ENCODE measurements around the gene SPATA25.
"Not testable (repeated sequence)": the region's sequence is repeated elsewhere in the genome, so short reads cannot be mapped to it uniquely, and the experiment has no call there.

The SPATA25 gene

DNA sequence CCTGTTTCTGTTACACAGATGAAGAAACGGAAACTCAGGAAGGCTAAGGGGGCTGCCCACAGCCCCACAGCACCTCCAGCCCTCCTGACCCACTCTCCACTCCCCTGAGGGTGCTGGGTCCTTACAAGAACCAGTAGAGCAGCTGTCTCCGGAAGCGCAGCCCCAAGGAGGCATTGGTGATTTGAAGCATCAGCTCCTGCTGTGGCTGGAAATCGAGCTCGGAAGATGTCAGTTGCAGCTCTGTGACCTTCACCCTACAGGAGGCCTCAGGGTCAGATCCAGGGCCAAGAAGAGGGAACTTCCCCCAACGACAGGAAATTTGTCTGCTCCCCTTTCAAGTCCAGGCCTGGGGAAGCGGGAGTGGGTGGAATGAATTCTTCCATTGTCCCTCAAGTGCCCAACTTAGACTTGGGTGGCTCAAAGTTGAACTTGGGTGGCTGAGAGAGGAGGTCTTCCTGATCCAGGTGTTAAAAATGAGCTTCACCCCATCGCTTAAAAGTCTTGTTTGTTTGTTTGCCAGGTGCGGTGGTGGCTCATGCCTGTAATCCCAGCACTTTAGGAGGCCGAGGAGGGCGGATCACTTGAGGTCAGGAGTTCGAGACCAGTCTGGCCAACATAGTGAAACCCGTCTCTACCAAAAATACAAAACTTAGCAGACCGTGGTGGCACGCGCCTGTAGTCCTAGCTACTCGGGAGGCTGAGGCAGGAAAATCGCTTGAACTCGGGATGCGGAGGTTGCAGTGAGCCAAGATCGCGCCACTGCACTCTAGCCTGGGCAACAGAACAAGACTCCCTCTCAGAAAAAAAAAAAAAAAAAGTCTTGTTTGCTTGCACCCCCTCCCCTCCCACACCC is 22.6 kb upstream of the SPATA25 start:
- H2AFZ ChIP-seq (ENCODE audit: low read depth, low read length) = no peak overlapping the region
- no peaks in the 10 kb centered on the region for H3K27me3 ChIP-seq (ENCODE audit: insufficient read depth, low read length)
- H3K9me3 ChIP-seq (ENCODE audit: low read length) = no peaks in the 10 kb centered on the region
- H3K4me1 ChIP-seq (ENCODE audit: insufficient read depth, low read length) = peaks cover 21% of the 10 kb centered on the region
- H3K36me3 ChIP-seq (ENCODE audit: insufficient read depth, low read length) = peaks cover 41% of the 10 kb centered on the region
- H3K4me3 ChIP-seq (ENCODE audit: low read length) = peak overlapping the region; percentile 60

DNA sequence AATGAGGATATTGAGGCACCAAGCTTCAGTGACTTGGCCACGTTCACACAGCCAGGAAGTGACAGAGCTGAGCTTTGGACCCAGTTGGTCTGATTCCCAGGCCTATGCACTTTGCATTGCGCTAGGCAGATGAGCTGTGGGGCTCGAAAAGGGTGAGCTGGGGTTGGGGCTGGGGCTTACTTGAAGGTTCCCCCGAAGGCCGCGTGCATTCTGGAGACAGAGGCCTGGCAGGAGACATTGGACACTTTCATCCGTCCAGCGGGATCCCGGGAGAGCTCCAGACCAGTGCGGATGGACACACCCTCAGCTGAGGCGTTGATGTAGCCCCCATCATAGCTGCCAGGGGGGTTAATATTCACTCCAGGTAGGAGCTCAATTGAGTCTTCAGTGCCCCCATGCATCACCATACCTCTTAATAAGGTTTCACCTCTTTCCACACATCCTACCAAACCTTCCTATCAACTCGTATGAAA is 21.9 kb upstream of the SPATA25 start:
- Histone ChIP-seq H3K4me1 (ENCODE audit: insufficient read depth, low read length) (peaks cover 21% of the 10 kb centered on the region), H3K27me3 (ENCODE audit: insufficient read depth, low read length) (no peaks in the 10 kb centered on the region), H2AFZ (ENCODE audit: low read depth, low read length) (no peak overlapping the region), H3K36me3 (ENCODE audit: insufficient read depth, low read length) (peaks cover 47% of the 10 kb centered on the region), H3K9me3 (ENCODE audit: low read length) (no peaks in the 10 kb centered on the region), H3K4me3 (ENCODE audit: low read length) (no peak overlapping the region)

DNA sequence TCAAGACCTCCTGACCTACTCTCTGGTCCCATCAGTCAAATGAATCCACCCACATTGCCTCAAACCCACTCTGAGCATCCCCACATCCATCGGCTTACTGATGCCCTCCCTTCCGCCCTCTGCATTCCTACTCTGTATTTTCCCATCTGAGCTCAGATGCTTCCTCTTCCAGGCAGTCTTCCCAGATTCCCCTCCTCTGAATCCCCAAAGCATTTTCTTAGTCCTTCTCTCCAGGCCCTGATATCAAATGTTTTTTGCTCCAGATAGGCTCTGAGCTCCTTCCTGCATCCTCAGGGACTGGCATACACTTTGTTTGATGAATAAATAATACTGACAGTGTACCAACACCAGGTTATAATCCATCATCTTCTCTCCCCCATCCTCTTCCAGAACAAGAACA is 20.7 kb upstream of the SPATA25 start:
- H3K36me3 ChIP-seq (ENCODE audit: insufficient read depth, low read length) = peaks cover 60% of the 10 kb centered on the region

DNA sequence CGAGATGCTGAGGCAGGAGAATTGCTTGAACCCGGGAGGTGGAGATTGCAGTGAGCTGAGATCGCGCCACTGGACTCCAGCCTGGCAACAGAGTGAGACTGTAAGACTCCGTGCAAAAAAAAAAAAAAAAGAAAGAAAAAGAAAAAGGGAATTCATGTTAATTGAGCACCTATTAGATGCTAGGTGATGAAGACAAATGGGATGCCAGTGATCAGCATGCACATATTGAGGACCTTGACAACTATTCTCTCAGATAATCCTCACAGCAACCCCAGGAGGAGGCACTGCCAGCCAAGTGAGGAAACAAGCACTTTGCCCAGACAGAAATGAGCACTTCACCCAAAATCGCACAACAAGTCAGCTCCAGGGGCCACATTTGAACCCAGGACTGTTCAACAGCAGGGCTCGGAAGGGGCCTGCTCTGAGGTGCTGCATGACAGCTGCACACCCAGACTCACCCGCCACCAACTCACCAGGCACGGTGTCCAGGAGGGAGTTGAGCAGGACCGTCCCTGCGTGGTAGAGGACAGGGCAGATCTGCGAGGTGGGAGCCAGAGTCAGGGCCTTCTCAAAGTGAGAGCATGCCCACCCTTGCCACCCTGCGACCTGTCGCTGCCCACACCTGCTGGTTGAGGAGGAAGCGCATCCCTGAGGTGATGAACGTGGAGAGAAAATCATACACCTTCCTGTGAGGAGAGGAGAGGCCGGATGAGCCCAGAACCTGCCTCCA is 20.0 kb upstream of the SPATA25 start:
- Histone ChIP-seq H3K9me3 (ENCODE audit: low read length) (no peaks in the 10 kb centered on the region), H3K36me3 (ENCODE audit: insufficient read depth, low read length) (peaks cover 66% of the 10 kb centered on the region), H3K4me3 (ENCODE audit: low read length) (no peak overlapping the region), H3K4me1 (ENCODE audit: insufficient read depth, low read length) (peaks cover 19% of the 10 kb centered on the region), H2AFZ (ENCODE audit: low read depth, low read length) (no peak overlapping the region), H3K27me3 (ENCODE audit: insufficient read depth, low read length) (no peaks in the 10 kb centered on the region)

More for the DNA sequence above, 20.7 kb upstream of the SPATA25 start:
- Histone ChIP-seq H3K27me3 (ENCODE audit: insufficient read depth, low read length) (no peaks in the 10 kb centered on the region), H3K9me3 (ENCODE audit: low read length) (no peaks in the 10 kb centered on the region), H3K4me1 (ENCODE audit: insufficient read depth, low read length) (peaks cover 21% of the 10 kb centered on the region), H3K4me3 (ENCODE audit: low read length) (no peak overlapping the region), H2AFZ (ENCODE audit: low read depth, low read length) (no peak overlapping the region)

DNA sequence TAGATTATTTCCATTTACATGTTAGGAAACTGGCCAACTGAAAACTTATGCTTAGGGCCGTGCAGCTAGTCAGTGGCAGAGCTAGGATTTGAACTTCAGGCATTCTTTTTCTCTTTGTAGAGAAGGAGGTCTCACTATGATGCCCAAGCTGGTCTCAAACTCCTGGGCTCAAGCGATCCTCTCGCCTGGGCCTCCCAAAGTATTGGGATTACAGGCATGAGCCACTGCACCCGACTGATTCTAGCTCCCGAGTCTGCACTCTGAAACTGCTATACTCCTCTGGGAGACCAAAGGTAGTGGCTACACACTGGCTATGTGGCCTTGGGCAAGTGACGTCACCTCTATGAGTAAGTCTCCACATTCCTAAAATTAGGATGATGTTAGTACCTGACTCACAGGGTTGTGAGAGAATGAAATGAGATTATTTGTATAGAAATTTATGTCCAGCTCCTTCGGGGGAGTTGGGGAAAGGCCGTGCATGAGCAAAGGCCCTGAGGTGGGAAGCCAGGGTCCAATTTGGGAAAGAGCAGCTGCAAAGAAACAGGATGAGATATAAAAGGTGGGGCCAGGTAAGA is 18.2 kb upstream of the SPATA25 start:
- peaks cover 76% of the 10 kb centered on the region for H3K36me3 ChIP-seq (ENCODE audit: insufficient read depth, low read length)
- no peaks in the 10 kb centered on the region for H3K9me3 ChIP-seq (ENCODE audit: low read length)
- H3K27me3 ChIP-seq (ENCODE audit: insufficient read depth, low read length) = no peaks in the 10 kb centered on the region
- H3K4me1 ChIP-seq (ENCODE audit: insufficient read depth, low read length) = peaks cover 11% of the 10 kb centered on the region
- H3K4me3 ChIP-seq (ENCODE audit: low read length) = no peak overlapping the region
- no peak overlapping the region for H2AFZ ChIP-seq (ENCODE audit: low read depth, low read length)

DNA sequence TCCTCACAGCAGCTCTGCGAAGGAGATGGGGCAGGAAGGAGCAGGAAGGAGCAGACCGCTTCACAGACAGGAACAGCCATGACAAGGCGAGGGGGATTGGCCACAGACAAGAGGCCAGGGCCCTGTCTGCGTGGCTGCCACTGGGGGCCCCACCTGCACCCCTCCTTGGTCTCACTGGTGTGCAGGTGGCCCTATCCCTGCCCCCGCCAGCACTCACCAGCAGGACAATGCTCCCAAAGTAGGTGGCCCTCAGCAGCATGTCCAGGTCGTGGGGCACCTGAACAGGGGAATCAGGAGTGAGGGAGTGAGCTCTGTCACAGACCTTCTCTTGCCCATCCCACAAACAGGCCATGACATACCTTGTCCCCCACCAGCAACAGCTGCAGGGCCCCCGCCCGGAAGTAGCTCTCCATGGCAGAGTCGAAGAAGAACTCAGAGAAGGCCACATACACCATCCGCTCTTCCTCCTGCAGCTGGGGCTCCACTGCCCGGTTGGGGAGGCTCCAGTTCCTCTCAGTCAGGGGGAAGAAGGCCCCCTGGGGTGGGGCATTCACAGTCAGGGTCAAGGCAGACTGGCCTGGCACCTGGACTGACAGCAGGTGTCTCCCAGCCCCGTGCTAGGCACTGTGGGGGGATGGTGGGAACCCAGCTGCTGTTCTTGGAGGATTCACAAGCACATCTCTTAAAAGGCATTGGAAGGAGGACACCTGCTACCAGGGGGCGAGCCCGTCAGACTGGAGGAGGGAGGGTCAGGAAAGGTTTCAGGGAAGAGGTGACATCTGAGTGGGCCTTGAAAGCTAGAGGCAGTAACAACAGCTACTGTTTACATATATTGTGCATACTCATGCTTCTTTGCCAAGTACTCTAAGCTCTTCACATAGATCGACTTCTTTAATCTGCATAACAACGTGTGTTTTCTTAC is 17.4 kb upstream of the SPATA25 start:
- Histone ChIP-seq H3K36me3 (ENCODE audit: insufficient read depth, low read length) (peaks cover 75% of the 10 kb centered on the region), H3K9me3 (ENCODE audit: low read length) (no peaks in the 10 kb centered on the region)

DNA sequence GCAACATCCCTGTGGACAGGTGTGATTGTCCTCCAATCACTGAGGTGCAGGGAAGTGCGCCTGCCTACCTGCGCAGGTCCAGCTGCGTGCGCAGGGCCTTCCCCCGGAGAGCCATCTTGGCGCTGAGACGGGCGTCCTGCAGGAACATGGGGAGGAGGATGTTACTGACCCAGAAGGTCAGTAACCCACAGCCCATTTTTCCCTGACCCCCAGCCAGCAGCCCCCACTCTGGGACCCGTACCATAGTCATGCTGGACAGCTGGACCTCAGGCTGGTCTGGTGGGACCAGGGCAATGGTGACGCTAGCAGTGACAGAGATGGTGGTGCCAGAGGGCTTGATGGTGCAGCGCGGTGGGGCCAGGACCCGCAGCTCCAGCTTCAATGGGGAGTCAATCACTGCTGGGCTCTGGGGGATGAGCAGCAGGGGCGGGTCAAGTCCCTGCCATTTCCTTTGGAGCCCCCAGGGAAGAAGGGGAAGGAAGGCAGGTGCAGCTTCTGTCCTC is 14.8 kb upstream of the SPATA25 start:
- Histone ChIP-seq H3K4me3 (ENCODE audit: low read length) (no peak overlapping the region), H2AFZ (ENCODE audit: low read depth, low read length) (no peak overlapping the region), H3K36me3 (ENCODE audit: insufficient read depth, low read length) (peaks cover 77% of the 10 kb centered on the region), H3K27me3 (ENCODE audit: insufficient read depth, low read length) (no peaks in the 10 kb centered on the region), H3K9me3 (ENCODE audit: low read length) (no peaks in the 10 kb centered on the region), H3K4me1 (ENCODE audit: insufficient read depth, low read length) (no peaks in the 10 kb centered on the region)

More for the DNA sequence above, 17.4 kb upstream of the SPATA25 start:
- H3K4me1 ChIP-seq (ENCODE audit: insufficient read depth, low read length) = peaks cover 6% of the 10 kb centered on the region
- H2AFZ ChIP-seq (ENCODE audit: low read depth, low read length) = no peak overlapping the region
- H3K4me3 ChIP-seq (ENCODE audit: low read length) = no peak overlapping the region
- H3K27me3 ChIP-seq (ENCODE audit: insufficient read depth, low read length) = no peaks in the 10 kb centered on the region

DNA sequence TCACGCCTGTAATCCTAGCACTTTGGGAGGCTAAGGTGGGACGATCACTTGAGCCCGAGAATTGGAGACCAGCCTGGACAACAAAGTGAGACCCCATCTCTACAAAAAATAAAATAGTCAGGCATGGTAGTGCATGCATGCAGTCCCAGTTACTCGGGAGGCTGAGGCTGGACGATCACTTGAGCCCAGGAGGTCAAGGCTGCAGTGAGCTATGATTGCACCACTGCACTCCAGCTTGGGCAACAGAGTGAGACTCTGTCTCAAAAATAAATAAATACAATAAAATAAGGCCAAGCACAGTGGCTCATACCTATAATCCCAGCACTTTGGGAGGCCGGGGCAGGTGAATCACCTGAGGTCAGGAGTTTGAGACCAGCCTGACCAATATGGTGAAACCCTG is 13.9 kb upstream of the SPATA25 start:
- H3K36me3 ChIP-seq (ENCODE audit: insufficient read depth, low read length) = peaks cover 83% of the 10 kb centered on the region
- not testable (repeated sequence) for H3K27me3 ChIP-seq (ENCODE audit: insufficient read depth, low read length); H2AFZ ChIP-seq (ENCODE audit: low read depth, low read length); H3K4me3 ChIP-seq (ENCODE audit: low read length); H3K4me1 ChIP-seq (ENCODE audit: insufficient read depth, low read length); H3K9me3 ChIP-seq (ENCODE audit: low read length)

DNA sequence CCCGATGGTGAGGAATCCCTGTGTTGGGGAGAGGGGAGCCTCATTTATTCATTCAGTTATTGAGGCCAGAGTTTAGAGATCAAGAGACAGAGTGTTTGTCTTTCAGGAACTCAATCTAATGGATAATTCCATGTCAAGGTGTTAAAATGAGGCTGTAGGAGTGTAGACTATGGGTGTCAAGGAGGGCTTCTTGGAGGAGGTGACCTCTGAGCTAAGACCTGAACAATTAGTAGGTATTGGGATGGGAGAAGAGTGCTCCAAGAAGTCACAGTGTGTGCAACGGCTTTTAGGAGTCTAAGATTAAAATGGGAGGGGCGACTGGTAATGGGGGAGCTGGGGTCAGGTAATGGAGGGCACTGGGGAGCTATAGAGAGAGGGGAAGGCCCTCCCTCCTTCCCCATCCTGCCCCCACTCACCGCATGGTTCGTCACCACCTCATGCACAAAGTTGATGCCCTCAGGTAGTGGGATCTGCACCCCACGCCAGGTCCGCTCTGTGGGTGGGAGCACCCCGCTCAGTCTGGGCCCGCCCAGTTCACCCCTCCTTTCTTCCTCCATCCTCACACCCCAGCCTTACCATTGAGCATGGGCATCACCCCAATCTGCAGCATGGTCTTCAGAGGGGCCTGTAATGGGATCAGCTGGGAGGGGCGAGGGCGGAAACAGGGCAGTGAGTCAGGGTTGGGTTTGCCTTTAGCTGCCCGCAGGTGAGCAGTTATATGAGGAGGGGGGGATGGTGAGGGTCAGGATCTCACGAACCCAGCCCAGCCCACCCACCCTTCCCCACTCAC is 11.8 kb upstream of the SPATA25 start:
- Histone ChIP-seq H3K4me1 (ENCODE audit: insufficient read depth, low read length) (peaks cover 1% of the 10 kb centered on the region), H3K27me3 (ENCODE audit: insufficient read depth, low read length) (no peaks in the 10 kb centered on the region), H2AFZ (ENCODE audit: low read depth, low read length) (no peak overlapping the region), H3K4me3 (ENCODE audit: low read length) (no peak overlapping the region), H3K36me3 (ENCODE audit: insufficient read depth, low read length) (peaks cover 71% of the 10 kb centered on the region), H3K9me3 (ENCODE audit: low read length) (no peaks in the 10 kb centered on the region)

DNA sequence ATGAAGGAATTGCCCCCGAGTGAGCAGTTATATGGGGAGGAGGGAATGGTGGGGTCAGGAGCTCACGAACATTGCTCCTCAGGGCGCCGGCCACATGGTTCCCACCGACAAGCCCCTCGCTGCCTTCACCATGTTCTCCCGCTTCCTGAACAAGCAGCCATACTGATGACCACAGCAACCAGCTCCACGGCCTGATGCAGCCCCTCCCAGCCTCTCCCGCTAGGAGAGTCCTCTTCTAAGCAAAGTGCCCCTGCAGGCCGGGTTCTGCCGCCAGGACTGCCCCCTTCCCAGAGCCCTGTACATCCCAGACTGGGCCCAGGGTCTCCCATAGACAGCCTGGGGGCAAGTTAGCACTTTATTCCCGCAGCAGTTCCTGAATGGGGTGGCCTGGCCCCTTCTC is 10.9 kb upstream of the SPATA25 start:
- Histone ChIP-seq H3K36me3 (ENCODE audit: insufficient read depth, low read length) (peaks cover 63% of the 10 kb centered on the region), H3K4me3 (ENCODE audit: low read length) (no peak overlapping the region), H3K4me1 (ENCODE audit: insufficient read depth, low read length) (peaks cover 10% of the 10 kb centered on the region), H2AFZ (ENCODE audit: low read depth, low read length) (no peak overlapping the region), H3K9me3 (ENCODE audit: low read length) (no peaks in the 10 kb centered on the region), H3K27me3 (ENCODE audit: insufficient read depth, low read length) (no peaks in the 10 kb centered on the region)

DNA sequence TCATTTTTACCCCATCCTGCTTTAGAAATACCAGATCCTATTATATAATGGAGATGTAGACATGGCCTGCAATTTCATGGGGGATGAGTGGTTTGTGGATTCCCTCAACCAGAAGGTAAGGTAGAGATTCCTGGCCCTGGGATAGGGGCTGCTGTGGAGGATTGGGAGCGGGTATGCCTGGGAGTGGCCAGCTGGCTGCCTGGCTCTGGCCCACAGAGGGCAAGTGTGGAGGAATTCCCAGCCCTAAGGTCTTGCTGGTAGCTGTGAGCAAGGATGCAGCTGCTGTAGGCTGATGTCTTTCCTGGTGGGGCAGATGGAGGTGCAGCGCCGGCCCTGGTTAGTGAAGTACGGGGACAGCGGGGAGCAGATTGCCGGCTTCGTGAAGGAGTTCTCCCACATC is 10.3 kb upstream of the SPATA25 start:
- Histone ChIP-seq H3K9me3 (ENCODE audit: low read length) (no peaks in the 10 kb centered on the region), H3K4me1 (ENCODE audit: insufficient read depth, low read length) (peaks cover 10% of the 10 kb centered on the region), H3K27me3 (ENCODE audit: insufficient read depth, low read length) (no peaks in the 10 kb centered on the region), H2AFZ (ENCODE audit: low read depth, low read length) (no peak overlapping the region), H3K36me3 (ENCODE audit: insufficient read depth, low read length) (peaks cover 57% of the 10 kb centered on the region), H3K4me3 (ENCODE audit: low read length) (no peak overlapping the region)

DNA sequence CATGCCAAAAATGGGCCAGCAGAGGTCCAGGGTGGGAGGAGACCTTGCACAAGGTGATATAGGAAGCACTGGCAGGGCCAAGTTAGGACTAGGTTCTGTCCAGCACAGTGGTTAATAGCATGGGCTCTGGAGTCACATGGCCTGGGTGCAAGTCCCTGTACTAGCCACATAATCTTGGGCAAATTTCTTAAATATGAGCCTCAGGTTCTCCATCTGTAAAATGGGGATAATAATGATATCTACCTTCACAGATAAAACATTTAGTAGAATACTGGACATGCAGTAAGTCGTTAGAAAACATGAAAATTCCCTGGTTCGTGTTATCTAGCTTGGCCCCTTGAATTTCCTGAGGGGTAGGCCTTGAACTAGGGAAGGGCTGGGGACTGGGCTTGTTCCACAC is 9.9 kb upstream of the SPATA25 start:
- Histone ChIP-seq H3K4me3 (ENCODE audit: low read length) (no peak overlapping the region), H3K36me3 (ENCODE audit: insufficient read depth, low read length) (peaks cover 53% of the 10 kb centered on the region), H3K4me1 (ENCODE audit: insufficient read depth, low read length) (peaks cover 13% of the 10 kb centered on the region), H3K9me3 (ENCODE audit: low read length) (no peaks in the 10 kb centered on the region), H3K27me3 (ENCODE audit: insufficient read depth, low read length) (no peaks in the 10 kb centered on the region), H2AFZ (ENCODE audit: low read depth, low read length) (no peak overlapping the region)

All from neuron (in vitro differentiated cells).